ENCODE data around the gene FAM171A1.

DNA sequence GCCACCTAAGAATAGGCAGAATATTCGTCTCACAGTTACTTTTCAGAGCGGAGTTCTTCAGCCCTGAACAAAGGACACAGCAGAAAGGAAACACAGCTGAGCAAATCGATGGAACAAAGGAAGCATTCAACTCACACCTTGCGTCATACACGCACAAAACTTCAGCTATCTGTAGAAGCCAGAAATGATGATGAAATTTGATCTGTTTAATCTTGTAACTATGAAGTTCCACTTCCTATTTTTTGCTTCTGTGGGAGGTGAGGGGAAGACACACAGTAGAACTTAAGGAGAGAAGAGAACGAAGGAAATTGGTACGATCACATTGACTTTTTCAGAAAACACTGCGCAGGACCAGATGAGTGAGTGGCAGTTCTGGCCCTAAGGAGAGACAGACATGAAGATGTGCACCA, 26.2 kb downstream of the FAM171A1 start:
- TF ChIP-seq, protein P1, sequence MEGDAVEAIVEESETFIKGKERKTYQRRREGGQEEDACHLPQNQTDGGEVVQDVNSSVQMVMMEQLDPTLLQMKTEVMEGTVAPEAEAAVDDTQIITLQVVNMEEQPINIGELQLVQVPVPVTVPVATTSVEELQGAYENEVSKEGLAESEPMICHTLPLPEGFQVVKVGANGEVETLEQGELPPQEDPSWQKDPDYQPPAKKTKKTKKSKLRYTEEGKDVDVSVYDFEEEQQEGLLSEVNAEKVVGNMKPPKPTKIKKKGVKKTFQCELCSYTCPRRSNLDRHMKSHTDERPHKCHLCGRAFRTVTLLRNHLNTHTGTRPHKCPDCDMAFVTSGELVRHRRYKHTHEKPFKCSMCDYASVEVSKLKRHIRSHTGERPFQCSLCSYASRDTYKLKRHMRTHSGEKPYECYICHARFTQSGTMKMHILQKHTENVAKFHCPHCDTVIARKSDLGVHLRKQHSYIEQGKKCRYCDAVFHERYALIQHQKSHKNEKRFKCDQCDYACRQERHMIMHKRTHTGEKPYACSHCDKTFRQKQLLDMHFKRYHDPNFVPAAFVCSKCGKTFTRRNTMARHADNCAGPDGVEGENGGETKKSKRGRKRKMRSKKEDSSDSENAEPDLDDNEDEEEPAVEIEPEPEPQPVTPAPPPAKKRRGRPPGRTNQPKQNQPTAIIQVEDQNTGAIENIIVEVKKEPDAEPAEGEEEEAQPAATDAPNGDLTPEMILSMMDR (IDR thresholded peaks at IDR 0.05): no peak
- no peak for TF ChIP-seq ZFX (IDR thresholded peaks at IDR 0.05; ENCODE audit: borderline replicate concordance)
